ENCODE data around the gene SLC2A6.

- no peak for TF ChIP-seq CTCF (optimal IDR thresholded peaks at IDR 0.05 in 1 of 3, IDR thresholded peaks at IDR 0.05 in 1 of 3, conservative IDR thresholded peaks at IDR 0.05 in 1 of 3; ENCODE audit: extremely low read depth in 1 of 3, insufficient read depth in 2 of 3, low read length in 3 of 3)
- TF ChIP-seq EZH2 (IDR thresholded peaks at IDR 0.05; ENCODE audit: low read length) = no peak
These were observed 12.9 kb downstream of the SLC2A6 start for GRCh38 chr9:133465984-133466383.

All from keratinocyte (primary cell).